H9 (cell line): ENCODE data around the gene CNNM4. TPM values are rescaled to one million over a fixed set of nuclear protein-coding genes. Genes with fewer than 3 reads are reported as not detected.

ENCODE experiments used
- DNase-seq: peaks from one replicate; pipeline ENCODE4 v3.0.0-alpha.2; 2017
- H2AFZ ChIP-seq: one replicate; pipeline ENCODE4 v1.6.1; 2013; ENCODE audit warnings: mild to moderate bottlenecking, low read length, control low read depth, moderate library complexity
- H2AK5ac ChIP-seq: 2 replicates; pipeline ENCODE4 v1.6.1; 2013; ENCODE audit warnings: low read length, control low read depth, mixed read lengths; ENCODE audit not compliant: insufficient read length
- H2BK120ac ChIP-seq: one replicate; pipeline ENCODE4 v1.6.1; 2013; ENCODE audit warnings: low read depth, mild to moderate bottlenecking, low read length, control low read depth, inconsistent platforms; ENCODE audit not compliant: poor library complexity, severe bottlenecking
- H2BK12ac ChIP-seq: 2 replicates; pipeline ENCODE4 v1.6.1; 2013; ENCODE audit warnings: low read length, control low read depth, mixed read lengths, low read depth; ENCODE audit not compliant: insufficient read length
- H2BK15ac ChIP-seq: 2 replicates; pipeline ENCODE4 v1.6.1; 2013; ENCODE audit warnings: low read depth, low read length, control low read depth
- H2BK20ac ChIP-seq: one replicate; pipeline ENCODE4 v1.6.1; 2013; ENCODE audit warnings: low read depth, mild to moderate bottlenecking, low read length, control low read depth, inconsistent platforms; ENCODE audit not compliant: poor library complexity, severe bottlenecking
- H2BK5ac ChIP-seq: 2 replicates; pipeline ENCODE4 v1.6.1; 2013; ENCODE audit warnings: low read length, control low read depth, mixed read lengths; ENCODE audit not compliant: insufficient read length
- H3K14ac ChIP-seq: 2 replicates; pipeline ENCODE4 v1.6.1; 2013; ENCODE audit warnings: low read length, control low read depth; ENCODE audit not compliant: insufficient read depth
- H3K18ac ChIP-seq: 2 replicates; pipeline ENCODE4 v1.6.1; 2013; ENCODE audit warnings: low read depth, mild to moderate bottlenecking, mixed read lengths, low read length, control low read depth; ENCODE audit not compliant: insufficient read length
- H3K23ac ChIP-seq: 2 replicates; pipeline ENCODE4 v1.6.1; 2013; ENCODE audit warnings: low read length, control low read depth, mixed read lengths, low read depth; ENCODE audit not compliant: insufficient read length
- H3K23me2 ChIP-seq: 2 replicates; pipeline ENCODE4 v1.6.1; 2013; ENCODE audit warnings: low read depth, mild to moderate bottlenecking, mixed read lengths, low read length, control low read depth; ENCODE audit not compliant: insufficient read length, poor library complexity, severe bottlenecking
- H3K27ac ChIP-seq: 2 replicates; pipeline ENCODE4 v1.5.1; 2013; ENCODE audit warnings: low read length, control low read depth, mixed read lengths, low read depth; ENCODE audit not compliant: insufficient read length
- H3K27me3 ChIP-seq: 2 replicates; pipeline ENCODE4 v1.6.1; 2013; ENCODE audit warnings: low read length, control low read depth, inconsistent platforms; ENCODE audit not compliant: insufficient read depth
- H3K4ac ChIP-seq: 2 replicates; pipeline ENCODE4 v1.6.1; 2013; ENCODE audit warnings: low read depth, mild to moderate bottlenecking, control low read depth, inconsistent platforms, low read length, moderate library complexity
- H3K4me1 ChIP-seq: 2 replicates; pipeline ENCODE4 v1.6.1; 2013; ENCODE audit warnings: low read length, control low read depth, inconsistent platforms; ENCODE audit not compliant: insufficient read depth
- H3K4me2 ChIP-seq: 2 replicates; pipeline ENCODE4 v1.6.1; 2013; ENCODE audit warnings: low read length, control low read depth, mixed read lengths; ENCODE audit not compliant: insufficient read length, insufficient read depth
- H3K56ac ChIP-seq: 2 replicates; pipeline ENCODE4 v1.6.1; 2013; ENCODE audit warnings: low read depth, mild to moderate bottlenecking, mixed read lengths, low read length, control low read depth; ENCODE audit not compliant: insufficient read length
- H3K79me1 ChIP-seq: 2 replicates; pipeline ENCODE4 v1.6.1; 2013; ENCODE audit warnings: low read depth, mild to moderate bottlenecking, moderate library complexity, low read length, control low read depth, inconsistent platforms; ENCODE audit not compliant: insufficient read depth, poor library complexity, severe bottlenecking
- H3K79me2 ChIP-seq: 2 replicates; pipeline ENCODE4 v1.6.1; 2013; ENCODE audit warnings: low read length, control low read depth, inconsistent platforms; ENCODE audit not compliant: insufficient read depth
- H3K9ac ChIP-seq: 2 replicates; pipeline ENCODE4 v1.6.1; 2013; ENCODE audit warnings: low read length, control low read depth, mixed read lengths; ENCODE audit not compliant: insufficient read length; ENCODE audit errors: extremely low read depth
- H3K9me3 ChIP-seq: one replicate; pipeline ENCODE4 v1.6.1; 2013; ENCODE audit warnings: low read depth, low read length, inconsistent platforms; ENCODE audit not compliant: control insufficient read depth
- H3T11ph ChIP-seq: one replicate; pipeline ENCODE4 v1.6.1; 2013; ENCODE audit warnings: mild to moderate bottlenecking, low read length, control low read depth, inconsistent platforms
- H4K20me1 ChIP-seq: one replicate; pipeline ENCODE4 v1.6.1; 2013; ENCODE audit not compliant: control insufficient read depth, insufficient read length, insufficient read depth
- H4K5ac ChIP-seq: 2 replicates; pipeline ENCODE4 v1.6.1; 2013; ENCODE audit warnings: low read depth, mild to moderate bottlenecking, mixed read lengths, low read length, control low read depth; ENCODE audit not compliant: insufficient read length
- H4K8ac ChIP-seq: replicated peaks from 2 replicates; pipeline ENCODE4 v1.6.1; 2013; ENCODE audit warnings: low read length, control low read depth, mixed read lengths, low read depth; ENCODE audit not compliant: insufficient read length
- H4K91ac ChIP-seq: 2 replicates; pipeline ENCODE4 v1.6.1; 2013; ENCODE audit warnings: low read depth, mild to moderate bottlenecking, moderate library complexity, mixed read lengths, low read length, control low read depth; ENCODE audit not compliant: insufficient read length
- H3K27ac Mint-ChIP-seq, 3 experiments: 2 replicates in 2 of 3; 3 replicates in 1 of 3; pipeline ENCODE4 v1.8.0; 2020 to 2021; ENCODE audit warnings: mixed read lengths in 3 of 3, mild to moderate bottlenecking in 1 of 3, moderate library complexity in 1 of 3
- H3K27me3 Mint-ChIP-seq: 2 replicates; pipeline ENCODE4 v1.8.0; 2021; ENCODE audit warnings: low read depth, mild to moderate bottlenecking, moderate library complexity, mixed read lengths
- H3K36me3 Mint-ChIP-seq, 3 experiments: 2 replicates in 2 of 3; 3 replicates in 1 of 3; pipeline ENCODE4 v1.8.0; 2020 to 2021; ENCODE audit warnings: low read depth in 3 of 3, mixed read lengths in 3 of 3; ENCODE audit not compliant: insufficient read depth in 1 of 3
- H3K4me1 Mint-ChIP-seq, 2 experiments: 2 replicates each; pipeline ENCODE4 v1.8.0; 2020; ENCODE audit warnings: mixed read lengths in 2 of 2
- H3K4me3 Mint-ChIP-seq, 2 experiments: 2 replicates in 1 of 2; 3 replicates in 1 of 2; pipeline ENCODE4 v1.8.0; 2020 to 2021; ENCODE audit warnings: mild to moderate bottlenecking in 2 of 2, mixed read lengths in 2 of 2, moderate library complexity in 1 of 2
- H3K9me3 Mint-ChIP-seq, 2 experiments: 2 replicates in 1 of 2; 3 replicates in 1 of 2; pipeline ENCODE4 v1.8.0; 2020; ENCODE audit warnings: mild to moderate bottlenecking in 2 of 2, mixed read lengths in 2 of 2, moderate library complexity in 1 of 2
- CTCF ChIP-seq: fragments of 200-600 bp; sonication (generic); conservative IDR thresholded peaks from 3 replicates; pipeline ENCODE4 v1.8.0; 2021; ENCODE audit warnings: antibody characterized with exemption, mild to moderate bottlenecking
- WGBS: extraction: QIAGEN DNeasy Blood & Tissue Kit; methylation state at CpG from one replicate; pipeline ENCODE4 v1.1.7; 2013; ENCODE audit warnings: missing lambda C conversion rate, low lambda C conversion rate, mixed read lengths; ENCODE audit not compliant: insufficient read length; ENCODE audit errors: extremely low coverage; 5-methylcytosine and 5-hydroxymethylcytosine counted together
- total RNA-seq: library from RNA; stranded (reverse); gene quantifications from 2 replicates; pipeline ENCODE4 v1.2.1, GENCODE V29; 2021

Gene CNNM4
- total RNA-seq, 1 experiment from 2014 or later = 8.5 TPM

- no peak overlapping the region for H3K4ac ChIP-seq
- WGBS = no CpG with 5 or more reads among the region's 10 CpGs
- no peaks in the 10 kb centered on the region; the same call in 1 of the 2 replicates for H3K27me3 Mint-ChIP-seq
- TF ChIP-seq CTCF = no peak
- no peaks in the 10 kb centered on the region for H3K4me1 ChIP-seq
- peaks cover 0 to 4% of the 10 kb centered on the region in 2 experiments; a peak in 1 of 5 replicates for H3K9me3 Mint-ChIP-seq
- no peak overlapping the region for H2BK120ac ChIP-seq
- H3K14ac ChIP-seq = no peak overlapping the region
- no peak overlapping the region for H4K8ac ChIP-seq
- no peak overlapping the region for H2BK15ac ChIP-seq
- peaks cover 8 to 11% (median 9%) of the 10 kb centered on the region in 3 experiments for H3K36me3 Mint-ChIP-seq
- H3K4me2 ChIP-seq = no peak overlapping the region
- no peaks in the 10 kb centered on the region for H3K4me1 Mint-ChIP-seq
- DNase-seq = no peak
- H3K18ac ChIP-seq = no peak overlapping the region
- no peak overlapping the region for H4K5ac ChIP-seq
- H4K20me1 ChIP-seq = no peaks in the 10 kb centered on the region
- H3K56ac ChIP-seq = no peak overlapping the region
- H3K27ac ChIP-seq = no peak overlapping the region
- no peaks in the 10 kb centered on the region for H3K9me3 ChIP-seq
- H3K79me1 ChIP-seq = no peaks in the 10 kb centered on the region
- no peaks in the 10 kb centered on the region for H3K27me3 ChIP-seq
- no peak overlapping the region for H3K4me3 Mint-ChIP-seq
- H4K91ac ChIP-seq = no peak overlapping the region
- no peak overlapping the region for H2AK5ac ChIP-seq
- H3T11ph ChIP-seq = no peak overlapping the region
- H3K9ac ChIP-seq = no peak overlapping the region
- H2BK12ac ChIP-seq = no peak overlapping the region
- no peak overlapping the region for H3K23ac ChIP-seq
- no peak overlapping the region; a peak in 1 of 7 replicates for H3K27ac Mint-ChIP-seq
- no peak overlapping the region for H2BK5ac ChIP-seq
- H3K23me2 ChIP-seq = no peaks in the 10 kb centered on the region
- no peaks in the 10 kb centered on the region for H3K79me2 ChIP-seq
- no peak overlapping the region for H2BK20ac ChIP-seq
- H2AFZ ChIP-seq = no peak overlapping the region
Measured at GRCh38 chr2:96807127-96807471, 46.4 kb downstream of the CNNM4 start.
